Effector CD4-positive, alpha-beta T cell (primary cell): ENCODE results near the gene NPFFR2. TPM values are rescaled to one million over a fixed set of nuclear protein-coding genes. Genes with fewer than 3 reads are reported as not detected.
"Not testable (repeated sequence)": the region's sequence is repeated elsewhere in the genome, so short reads cannot be mapped to it uniquely, and the experiment has no call there.

Experiments used
- DNase-seq: peaks from one replicate; pipeline ENCODE4 v3.0.0-alpha.2; 2020
- total RNA-seq: gene quantifications from one replicate; lab custom pipeline; 2026; lab: John Stamatoyannopoulos, UW

Gene NPFFR2
- total RNA-seq: not detected

GRCh38 chr4:72031868-72032608 lies at the start of gene NPFFR2:
NPFFR2 (plus strand) TSS chr4:72032000; CDS start chr4:72128592, 96,592 bp downstream.
- no peak for DNase-seq

DNA sequence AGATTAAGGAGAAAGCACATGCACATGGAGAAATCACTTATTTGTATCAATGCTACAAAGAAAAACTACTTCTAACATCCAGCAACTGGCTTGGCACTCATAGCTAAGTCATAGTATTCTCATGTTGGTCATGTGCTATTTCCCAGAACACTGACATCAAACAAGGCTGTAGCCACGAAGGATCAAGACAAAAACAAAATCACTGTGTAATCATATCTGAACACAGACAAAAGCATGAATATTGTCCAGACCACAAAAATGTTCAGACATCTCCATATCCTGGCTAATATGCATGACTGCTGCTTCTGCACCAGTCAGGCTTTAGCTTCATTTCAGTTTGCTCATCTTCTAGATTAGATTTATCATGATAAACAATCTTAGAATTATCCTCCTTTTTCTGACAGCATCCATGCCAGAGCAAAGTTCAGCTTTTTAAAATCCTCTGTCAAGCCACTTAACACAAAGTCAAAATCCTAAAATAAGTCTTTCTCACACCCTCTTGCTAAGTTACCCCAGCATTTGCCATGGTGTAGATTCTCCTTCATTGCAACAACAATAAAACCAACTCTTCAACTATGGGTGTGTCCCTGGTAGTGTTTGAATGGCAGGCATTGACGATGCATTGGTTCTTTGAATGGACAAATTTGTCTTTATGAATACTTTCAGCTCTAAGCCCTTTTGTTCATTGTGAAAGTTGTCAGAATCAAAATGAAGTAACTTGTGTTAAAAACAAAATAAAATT lies 39.1 kb upstream of the NPFFR2 start:
- DNase-seq: no peak

DNA sequence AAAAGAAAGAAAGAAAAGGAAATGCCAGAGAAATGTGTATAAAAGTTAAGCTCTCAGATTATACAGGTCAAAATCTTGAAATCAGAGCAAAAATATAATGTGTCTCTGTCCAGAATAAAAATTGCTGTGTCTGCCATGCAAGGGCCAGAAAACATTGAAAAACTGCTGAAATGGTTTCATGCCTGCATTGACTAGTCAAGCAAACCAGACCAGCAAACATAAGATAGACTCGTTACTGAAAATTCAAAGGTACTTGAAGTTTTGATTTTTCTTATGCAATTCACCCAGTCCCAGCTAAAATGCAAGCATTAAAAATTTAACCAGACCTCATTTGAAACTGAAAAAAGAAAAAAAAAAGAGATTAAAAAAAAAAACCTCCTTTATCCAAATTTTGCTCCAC lies 37.2 kb upstream of the NPFFR2 start:
- no peak for DNase-seq

- no peak for DNase-seq
These were observed 36.5 kb upstream of the NPFFR2 start for GRCh38 chr4:71995297-71995696.

- no peak for DNase-seq
These were observed 25.2 kb upstream of the NPFFR2 start for GRCh38 chr4:72006586-72006985.

GRCh38 chr4:72011906-72012305 lies 19.9 kb upstream of the NPFFR2 start:
- no peak for DNase-seq

- DNase-seq: no peak
These were observed 15.8 kb upstream of the NPFFR2 start for GRCh38 chr4:72016011-72016410.

- no peak for DNase-seq
These were observed 12.1 kb upstream of the NPFFR2 start for GRCh38 chr4:72019688-72020087.

GRCh38 chr4:72022553-72022952 lies 9.2 kb upstream of the NPFFR2 start:
- no peak for DNase-seq

DNA sequence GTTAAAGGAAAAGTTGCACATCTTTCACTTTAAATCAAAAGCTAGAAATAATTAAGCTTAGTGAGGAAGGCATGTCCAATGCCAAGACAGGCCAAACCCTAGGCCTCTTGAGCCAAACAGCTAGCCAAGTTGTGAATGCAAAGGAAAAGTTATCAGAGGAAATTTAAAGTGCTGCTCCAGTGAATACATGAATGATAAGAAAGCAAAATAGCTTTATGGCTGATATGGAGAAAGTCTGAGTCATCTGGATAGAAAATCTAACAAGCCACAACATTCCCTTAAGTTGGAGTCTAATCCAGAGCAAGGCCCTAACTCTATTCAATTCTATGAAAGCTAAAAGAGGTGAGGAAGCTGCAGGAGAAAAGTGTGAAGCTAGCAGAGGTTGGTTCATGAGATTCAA lies 23.8 kb downstream of the NPFFR2 start:
- DNase-seq: no peak

- no peak for DNase-seq
These were observed 31.9 kb downstream of the NPFFR2 start for GRCh38 chr4:72063726-72064125.

- no peak for DNase-seq
These were observed 35.3 kb downstream of the NPFFR2 start for GRCh38 chr4:72067051-72067450.

GRCh38 chr4:72073816-72074215 lies 42.0 kb downstream of the NPFFR2 start:
- no peak for DNase-seq

GRCh38 chr4:72076562-72076961 lies 44.8 kb downstream of the NPFFR2 start:
- no peak for DNase-seq

GRCh38 chr4:72077346-72077745 lies 45.5 kb downstream of the NPFFR2 start:
- no peak for DNase-seq

- DNase-seq: no peak
These were observed 52.8 kb downstream of the NPFFR2 start for GRCh38 chr4:72084587-72085011.

DNA sequence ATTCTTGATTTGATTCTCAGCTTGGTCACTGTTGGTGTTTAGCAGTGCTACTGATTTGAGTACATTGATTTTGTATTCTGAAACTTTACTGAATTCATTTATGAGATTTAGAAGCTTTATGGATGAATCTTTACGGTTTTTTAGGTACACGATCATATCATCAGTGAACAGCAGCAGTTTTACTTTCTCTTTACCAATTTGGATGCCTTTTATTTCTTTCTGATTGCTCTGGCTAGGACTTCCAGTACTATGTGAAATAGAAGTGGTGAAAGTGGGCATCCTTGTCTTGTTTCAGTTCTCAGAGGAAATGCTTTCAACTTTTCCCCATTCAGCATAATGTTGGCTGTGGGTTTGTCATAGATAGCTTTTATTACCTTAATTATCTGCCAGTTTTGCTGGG lies 58.8 kb downstream of the NPFFR2 start:
- DNase-seq: not testable (repeated sequence)

- DNase-seq: no peak
These were observed 62.4 kb downstream of the NPFFR2 start for GRCh38 chr4:72094059-72094797.

- DNase-seq: no peak
These were observed 75.7 kb downstream of the NPFFR2 start for GRCh38 chr4:72107456-72107855.

DNA sequence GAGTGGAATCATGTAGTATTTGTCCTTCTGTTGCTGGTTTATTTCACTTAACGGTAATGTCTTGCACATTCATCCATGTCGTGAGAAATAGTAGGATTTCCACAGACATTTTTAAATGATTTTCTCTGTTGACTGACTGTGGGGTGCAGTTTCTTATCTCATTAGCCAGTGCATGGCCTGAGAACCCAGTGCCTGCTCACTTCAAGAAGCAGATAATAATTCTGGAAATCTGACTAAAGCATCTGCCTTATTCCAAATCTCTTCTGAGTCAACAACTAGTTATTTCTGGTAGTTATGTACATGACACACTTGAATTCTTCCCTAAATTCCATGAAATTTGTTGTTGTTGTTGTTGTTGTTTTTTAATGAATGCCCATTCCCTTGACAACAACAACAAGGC lies 77.6 kb downstream of the NPFFR2 start:
- no peak for DNase-seq

- no peak for DNase-seq
These were observed 78.2 kb downstream of the NPFFR2 start for GRCh38 chr4:72109959-72110497.

GRCh38 chr4:72110886-72111285 lies 79.1 kb downstream of the NPFFR2 start:
- no peak for DNase-seq

- no peak for DNase-seq
These were observed 80.1 kb downstream of the NPFFR2 start for GRCh38 chr4:72111863-72112262.
